Osteoblast (primary cell): ENCODE data around the gene TEX51. TPM values are rescaled to one million over a fixed set of nuclear protein-coding genes. Genes with fewer than 3 reads are reported as not detected.

Source experiments
- DNase-seq: peaks from one replicate; pipeline ENCODE4 v3.0.0; 2011; ENCODE audit warnings: low spot score, mixed read lengths; ENCODE audit not compliant: insufficient read length; ENCODE audit errors: missing footprints
- H2AFZ ChIP-seq: 2 replicates; pipeline ENCODE4 v1.6.0; 2011; ENCODE audit warnings: mild to moderate bottlenecking, low read length
- H3K27ac ChIP-seq: 2 replicates; pipeline ENCODE4 v1.5.1; 2011; ENCODE audit warnings: mild to moderate bottlenecking, low read depth, low read length, moderate library complexity
- H3K27me3 ChIP-seq: 2 replicates; pipeline ENCODE4 v1.6.0; 2012; ENCODE audit warnings: mild to moderate bottlenecking, control low read depth, inconsistent platforms, low read length, moderate library complexity; ENCODE audit not compliant: insufficient read depth
- H3K36me3 ChIP-seq: 2 replicates; pipeline ENCODE4 v1.5.1; 2011; ENCODE audit warnings: mild to moderate bottlenecking, low read length, control low read depth, moderate library complexity; ENCODE audit not compliant: insufficient read depth
- H3K4me1 ChIP-seq: 2 replicates; pipeline ENCODE4 v1.5.1; 2011; ENCODE audit warnings: mild to moderate bottlenecking, low read length, control low read depth, moderate library complexity; ENCODE audit not compliant: insufficient read depth
- H3K4me2 ChIP-seq: 2 replicates; pipeline ENCODE4 v1.6.0; 2011; ENCODE audit warnings: mild to moderate bottlenecking, low read length; ENCODE audit not compliant: insufficient read depth
- H3K4me3 ChIP-seq: fragments of 200-600 bp; sonication (generic); 3 replicates; pipeline ENCODE4 v1.5.1; 2012; ENCODE audit warnings: mild to moderate bottlenecking, low read length, inconsistent platforms; ENCODE audit not compliant: insufficient read depth
- H3K79me2 ChIP-seq: 2 replicates; pipeline ENCODE4 v1.6.0; 2012; ENCODE audit warnings: mild to moderate bottlenecking, low read length, control low read depth, inconsistent platforms; ENCODE audit not compliant: insufficient read depth
- H3K9me3 ChIP-seq: 2 replicates; pipeline ENCODE4 v1.5.1; 2011; ENCODE audit warnings: low read depth, low read length, control low read depth
- H4K20me1 ChIP-seq: 2 replicates; pipeline ENCODE4 v1.6.0; 2012; ENCODE audit warnings: mild to moderate bottlenecking, low read length, control low read depth; ENCODE audit not compliant: insufficient read depth
- CTCF ChIP-seq: IDR thresholded peaks from 2 replicates; pipeline ENCODE4 v1.5.1; 2011; ENCODE audit warnings: mild to moderate bottlenecking, low read depth, low read length, moderate library complexity; ENCODE audit errors: extremely low read depth
- total RNA-seq: library from RNA; depleted of rRNA; stranded (reverse); fragments of >200 nt; gene quantifications from 2 replicates; pipeline ENCODE4 v1.2.3, GENCODE V29; 2012

The TEX51 gene
- total RNA-seq, 1 donor, result not detected

DNA sequence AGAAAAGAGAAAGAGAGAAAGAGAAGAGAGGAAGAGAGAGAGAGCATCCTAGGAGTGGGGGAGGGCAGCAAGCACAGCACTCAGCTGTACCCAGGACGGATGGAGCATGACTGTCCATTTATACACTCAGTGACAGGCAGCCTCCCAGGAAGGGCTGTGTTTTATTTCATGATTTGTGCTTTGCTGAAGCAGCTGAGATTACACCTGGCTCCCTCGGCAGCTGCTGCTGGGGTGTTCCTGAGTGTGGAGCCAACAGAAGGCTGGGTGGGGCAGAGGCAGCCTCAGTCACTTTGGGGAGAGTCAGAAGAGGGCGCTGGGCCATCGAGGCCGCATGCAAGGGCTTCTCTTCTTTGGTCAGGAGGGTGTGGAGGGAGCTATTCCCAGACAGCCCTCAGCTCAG is 47.8 kb upstream of the TEX51 start:
- Histone ChIP-seq H3K27ac (no peak overlapping the region), H2AFZ (no peak overlapping the region), H3K4me1 (no peaks in the 10 kb centered on the region), H4K20me1 (no peaks in the 10 kb centered on the region), H3K27me3 (no peaks in the 10 kb centered on the region), H3K4me2 (no peak overlapping the region), H3K4me3 (no peak overlapping the region), H3K79me2 (no peaks in the 10 kb centered on the region), H3K9me3 (no peaks in the 10 kb centered on the region), H3K36me3 (no peaks in the 10 kb centered on the region)
- no peak for DNase-seq
- TF ChIP-seq CTCF, result no peak

GRCh38 chr2:126851756-126852155 is 46.9 kb upstream of the TEX51 start:
- Histone ChIP-seq H3K9me3 (no peaks in the 10 kb centered on the region), H3K4me1 (no peaks in the 10 kb centered on the region), H3K4me3 (no peak overlapping the region), H4K20me1 (no peaks in the 10 kb centered on the region), H2AFZ (no peak overlapping the region), H3K79me2 (no peaks in the 10 kb centered on the region), H3K4me2 (no peak overlapping the region), H3K27ac (no peak overlapping the region), H3K36me3 (no peaks in the 10 kb centered on the region), H3K27me3 (no peaks in the 10 kb centered on the region)
- no peak for TF ChIP-seq CTCF
- no peak for DNase-seq

DNA sequence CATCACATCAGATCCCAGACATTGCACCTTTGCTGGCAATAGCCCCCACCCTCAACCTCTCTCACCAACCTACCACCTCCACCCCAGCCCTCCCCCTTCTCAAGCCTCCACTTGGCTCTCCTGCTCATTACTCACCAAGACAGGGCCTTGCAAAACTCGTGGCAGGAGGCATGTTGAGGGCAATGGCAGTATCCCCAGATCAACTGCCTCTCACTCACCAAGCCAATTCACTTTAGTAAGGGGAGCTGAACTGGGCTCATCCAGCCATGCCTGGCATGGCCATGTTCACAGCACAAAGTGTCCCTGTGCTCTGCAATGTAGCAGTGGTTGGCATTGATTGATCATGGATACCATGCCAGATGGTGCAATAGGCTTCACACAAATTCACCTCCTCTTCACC is 46.3 kb upstream of the TEX51 start:
- H3K27ac ChIP-seq, result no peak overlapping the region
- H3K4me2 ChIP-seq, result no peak overlapping the region
- no peaks in the 10 kb centered on the region for H3K4me1 ChIP-seq
- H2AFZ ChIP-seq, result no peak overlapping the region
- no peaks in the 10 kb centered on the region for H3K79me2 ChIP-seq
- no peak for TF ChIP-seq CTCF
- no peaks in the 10 kb centered on the region for H3K27me3 ChIP-seq
- DNase-seq, result no peak
- H3K9me3 ChIP-seq, result no peaks in the 10 kb centered on the region
- H3K36me3 ChIP-seq, result no peaks in the 10 kb centered on the region
- no peak overlapping the region for H3K4me3 ChIP-seq
- H4K20me1 ChIP-seq, result no peaks in the 10 kb centered on the region

GRCh38 chr2:126855606-126856005 is 43.1 kb upstream of the TEX51 start:
- Histone ChIP-seq H3K79me2 (no peaks in the 10 kb centered on the region), H4K20me1 (no peaks in the 10 kb centered on the region), H3K27me3 (no peaks in the 10 kb centered on the region), H3K4me2 (no peak overlapping the region), H3K4me1 (no peaks in the 10 kb centered on the region), H3K27ac (no peak overlapping the region), H3K9me3 (no peaks in the 10 kb centered on the region), H3K4me3 (no peak overlapping the region), H3K36me3 (no peaks in the 10 kb centered on the region), H2AFZ (no peak overlapping the region)
- DNase-seq, result no peak
- no peak for TF ChIP-seq CTCF
